Thoracic aorta (tissue), 2 donors: ENCODE data around the gene DGUOK. TPM values are rescaled to one million over a fixed set of nuclear protein-coding genes. Genes with fewer than 3 reads are reported as not detected.

Experiments used
- ATAC-seq: fragments of 150-250 bp; one replicate; pipeline ENCODE4 v1.8.0; 2017; ENCODE audit warnings: low read depth; ENCODE audit not compliant: insufficient number of reproducible peaks, low FRiP score
- DNase-seq: peaks from one replicate; pipeline ENCODE4 v3.0.0-alpha.2; 2020; ENCODE audit warnings: low spot score
- H3K27ac ChIP-seq, 2 donors: fragments of 200-600 bp; sonication (generic); 1 replicate in 1 of 2; 2 replicates in 1 of 2; pipeline ENCODE4 v1.5.1; 2016; ENCODE audit warnings: mild to moderate bottlenecking in 2 of 2, moderate library complexity in 2 of 2
- H3K27me3 ChIP-seq: fragments of 200-600 bp; sonication (generic); replicated peaks from 2 replicates; pipeline ENCODE4 v1.6.0; 2016; ENCODE audit warnings: mild to moderate bottlenecking; ENCODE audit not compliant: insufficient read depth
- H3K36me3 ChIP-seq: fragments of 200-600 bp; sonication (generic); one replicate; pipeline ENCODE4 v1.5.1; 2016
- H3K4me1 ChIP-seq, 2 donors: fragments of 200-600 bp; sonication (generic); 1 replicate in 1 of 2; 2 replicates in 1 of 2; pipeline versions ENCODE4 v1.5.1 to v1.6.0; 2016; ENCODE audit warnings: low read depth in 2 of 2, mild to moderate bottlenecking in 1 of 2; ENCODE audit not compliant: control insufficient read depth in 1 of 2
- H3K4me3 ChIP-seq: fragments of 200-600 bp; sonication (generic); 2 replicates; pipeline ENCODE4 v1.5.1; 2016; ENCODE audit warnings: mild to moderate bottlenecking
- H3K9me3 ChIP-seq: fragments of 200-600 bp; sonication (generic); 2 replicates; pipeline ENCODE4 v1.5.1; 2016
- total RNA-seq, 2 donors: library from RNA; depleted of rRNA; stranded (reverse); fragments of >200 nt; gene quantifications; one replicate each; pipeline versions ENCODE4 v1.1.0 to v1.2.3, GENCODE V29; 2016
- TF ChIP-seq, protein P1 (sequence below): fragments of 200-600 bp; sonication (generic); IDR thresholded peaks from one replicate; pipeline ENCODE4 v1.5.1; 2019; ENCODE audit warnings: antibody characterized with exemption

Gene DGUOK
- total RNA-seq, 2 donors from 2014 or later: 20.8 to 36.2 TPM

DNA sequence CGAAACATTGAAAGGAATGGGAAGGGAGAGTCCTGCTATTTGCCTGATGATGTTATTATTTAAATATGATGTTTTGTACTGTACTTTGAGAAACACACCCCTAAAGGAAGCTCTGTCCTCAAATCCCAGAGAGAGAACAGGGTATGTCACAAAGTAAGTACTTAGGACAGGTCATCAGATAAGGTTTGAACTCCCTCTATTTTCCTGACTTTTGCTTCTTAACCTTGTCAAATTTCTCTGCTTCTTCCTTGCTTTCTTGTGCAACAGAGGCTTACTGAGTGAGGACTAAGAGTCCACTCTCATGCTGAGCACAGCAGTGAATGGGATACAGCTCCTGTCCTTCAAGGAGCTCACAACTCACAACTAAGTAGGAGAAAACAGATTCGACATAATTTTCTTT, 3.7 kb downstream of the DGUOK start:
- H3K27me3 ChIP-seq: no peaks in the 10 kb centered on the region
- DNase-seq (no peak), ATAC-seq (no peak)
- TF ChIP-seq, protein P1, sequence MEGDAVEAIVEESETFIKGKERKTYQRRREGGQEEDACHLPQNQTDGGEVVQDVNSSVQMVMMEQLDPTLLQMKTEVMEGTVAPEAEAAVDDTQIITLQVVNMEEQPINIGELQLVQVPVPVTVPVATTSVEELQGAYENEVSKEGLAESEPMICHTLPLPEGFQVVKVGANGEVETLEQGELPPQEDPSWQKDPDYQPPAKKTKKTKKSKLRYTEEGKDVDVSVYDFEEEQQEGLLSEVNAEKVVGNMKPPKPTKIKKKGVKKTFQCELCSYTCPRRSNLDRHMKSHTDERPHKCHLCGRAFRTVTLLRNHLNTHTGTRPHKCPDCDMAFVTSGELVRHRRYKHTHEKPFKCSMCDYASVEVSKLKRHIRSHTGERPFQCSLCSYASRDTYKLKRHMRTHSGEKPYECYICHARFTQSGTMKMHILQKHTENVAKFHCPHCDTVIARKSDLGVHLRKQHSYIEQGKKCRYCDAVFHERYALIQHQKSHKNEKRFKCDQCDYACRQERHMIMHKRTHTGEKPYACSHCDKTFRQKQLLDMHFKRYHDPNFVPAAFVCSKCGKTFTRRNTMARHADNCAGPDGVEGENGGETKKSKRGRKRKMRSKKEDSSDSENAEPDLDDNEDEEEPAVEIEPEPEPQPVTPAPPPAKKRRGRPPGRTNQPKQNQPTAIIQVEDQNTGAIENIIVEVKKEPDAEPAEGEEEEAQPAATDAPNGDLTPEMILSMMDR: no peak
- no peak overlapping the region for H3K4me3 ChIP-seq
- H3K9me3 ChIP-seq: no peaks in the 10 kb centered on the region
- peaks cover 5% of the 10 kb centered on the region for H3K36me3 ChIP-seq
- no peak overlapping the region for H3K27ac ChIP-seq
- peaks cover 25 to 31% of the 10 kb centered on the region in 2 donors for H3K4me1 ChIP-seq

DNA sequence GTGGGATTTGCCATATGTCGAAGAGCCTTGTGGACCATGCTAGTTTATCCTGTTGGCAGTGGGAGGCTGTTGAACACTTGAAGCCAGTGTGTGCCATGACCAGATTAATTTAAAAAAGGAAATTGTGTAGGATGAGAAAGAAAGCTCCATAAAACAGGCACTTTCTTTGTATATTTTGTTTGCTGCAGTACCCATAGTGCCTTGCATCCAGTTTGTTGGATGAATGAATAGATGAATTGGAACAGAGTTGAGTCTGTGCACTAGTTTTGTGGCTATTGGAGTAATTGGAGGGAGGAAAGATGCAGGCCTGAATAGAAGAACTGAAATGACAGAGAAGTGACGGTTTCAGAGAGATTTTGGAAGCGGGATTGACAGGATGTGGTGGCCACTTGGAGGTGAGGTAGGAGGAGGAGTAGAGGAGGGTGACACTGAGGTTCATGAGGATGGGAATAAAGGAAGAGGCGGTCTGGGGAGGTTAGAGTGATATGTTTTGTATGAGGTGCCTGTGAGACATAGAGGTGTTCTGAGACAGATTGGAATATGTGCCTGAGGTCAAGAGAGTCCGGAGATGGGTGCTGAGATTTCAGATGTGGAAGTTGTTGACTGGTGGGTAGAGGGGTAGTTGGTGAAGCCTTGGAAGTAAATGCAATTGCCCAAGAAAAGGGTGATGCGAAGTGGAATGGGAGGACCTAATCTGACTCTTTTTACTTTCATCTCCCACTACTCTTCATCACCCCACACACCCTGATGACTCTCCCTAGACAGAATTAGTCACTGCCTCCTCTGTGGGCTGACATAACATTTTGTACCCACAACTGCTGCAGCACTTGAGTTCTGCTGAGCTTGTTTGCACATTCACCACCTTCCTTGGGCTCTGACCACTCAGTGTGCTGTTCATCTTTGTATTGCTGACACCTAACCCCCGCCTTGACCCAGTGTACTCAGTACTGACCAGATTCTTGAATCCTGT, 5.1 kb downstream of the DGUOK start:
- DNase-seq (no peak), ATAC-seq (no peak)

DNA sequence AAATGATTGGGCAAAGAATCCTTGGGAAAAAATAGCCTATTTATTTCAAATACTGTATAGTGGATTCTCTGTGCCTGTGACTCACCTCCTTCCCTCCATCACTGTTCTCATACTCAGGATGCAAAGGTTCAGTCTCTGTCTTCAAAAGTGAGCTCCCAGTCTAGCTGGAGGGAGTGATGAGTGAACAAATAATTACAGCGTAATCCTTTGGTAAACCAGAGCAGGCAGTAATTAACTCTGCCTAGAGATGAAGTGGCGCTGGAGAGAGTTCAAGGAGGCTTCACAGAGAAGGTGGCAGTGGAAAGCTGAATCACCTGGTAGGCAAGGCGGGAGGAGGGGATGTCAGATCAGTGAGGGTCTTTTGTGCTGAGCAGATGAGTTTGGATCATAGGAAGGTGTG, 6.5 kb downstream of the DGUOK start:
- no peak overlapping the region for H3K27ac ChIP-seq
- DNase-seq (no peak), ATAC-seq (no peak)
- no peak overlapping the region for H3K4me3 ChIP-seq
- TF ChIP-seq, protein P1: no peak
- peaks cover 5% of the 10 kb centered on the region for H3K36me3 ChIP-seq
- no peaks in the 10 kb centered on the region for H3K27me3 ChIP-seq
- peaks cover 12 to 23% of the 10 kb centered on the region in 2 donors for H3K4me1 ChIP-seq
- H3K9me3 ChIP-seq: no peaks in the 10 kb centered on the region

More for the DNA sequence above, 5.1 kb downstream of the DGUOK start:
- TF ChIP-seq, protein P1: no peak
- Histone ChIP-seq H3K27me3 (no peaks in the 10 kb centered on the region), H3K36me3 (peaks cover 5% of the 10 kb centered on the region), H3K4me3 (no peak overlapping the region), H3K9me3 (no peaks in the 10 kb centered on the region), H3K27ac (no peak overlapping the region), H3K4me1 (peaks cover 21 to 25% of the 10 kb centered on the region in 2 donors)

DNA sequence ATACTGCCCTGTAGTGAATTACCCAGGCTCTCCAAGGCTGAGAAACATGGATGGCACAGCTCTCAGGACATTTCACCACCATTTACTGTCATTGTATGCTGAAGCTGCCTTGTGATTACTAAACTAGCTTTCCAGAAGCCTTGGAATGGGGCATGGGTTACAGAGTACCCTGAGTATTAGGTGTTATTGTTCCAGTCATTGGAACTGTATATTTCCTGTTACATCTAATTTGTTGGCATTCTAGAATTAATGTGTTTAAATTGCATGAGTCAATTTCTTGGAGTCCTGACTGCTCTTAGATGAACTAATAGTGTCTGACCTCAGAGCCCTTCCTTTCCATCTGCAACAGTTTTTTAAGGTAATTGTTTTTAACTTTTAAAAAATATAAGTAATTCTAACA, 9.0 kb downstream of the DGUOK start:
- TF ChIP-seq, protein P1: no peak
- no peaks in the 10 kb centered on the region for H3K27me3 ChIP-seq
- H3K27ac ChIP-seq: no peak overlapping the region
- H3K36me3 ChIP-seq: peaks cover 5% of the 10 kb centered on the region
- ATAC-seq (no peak), DNase-seq (no peak)
- peaks cover 0 to 19% of the 10 kb centered on the region in 2 donors for H3K4me1 ChIP-seq
- H3K4me3 ChIP-seq: no peak overlapping the region
- no peaks in the 10 kb centered on the region for H3K9me3 ChIP-seq

DNA sequence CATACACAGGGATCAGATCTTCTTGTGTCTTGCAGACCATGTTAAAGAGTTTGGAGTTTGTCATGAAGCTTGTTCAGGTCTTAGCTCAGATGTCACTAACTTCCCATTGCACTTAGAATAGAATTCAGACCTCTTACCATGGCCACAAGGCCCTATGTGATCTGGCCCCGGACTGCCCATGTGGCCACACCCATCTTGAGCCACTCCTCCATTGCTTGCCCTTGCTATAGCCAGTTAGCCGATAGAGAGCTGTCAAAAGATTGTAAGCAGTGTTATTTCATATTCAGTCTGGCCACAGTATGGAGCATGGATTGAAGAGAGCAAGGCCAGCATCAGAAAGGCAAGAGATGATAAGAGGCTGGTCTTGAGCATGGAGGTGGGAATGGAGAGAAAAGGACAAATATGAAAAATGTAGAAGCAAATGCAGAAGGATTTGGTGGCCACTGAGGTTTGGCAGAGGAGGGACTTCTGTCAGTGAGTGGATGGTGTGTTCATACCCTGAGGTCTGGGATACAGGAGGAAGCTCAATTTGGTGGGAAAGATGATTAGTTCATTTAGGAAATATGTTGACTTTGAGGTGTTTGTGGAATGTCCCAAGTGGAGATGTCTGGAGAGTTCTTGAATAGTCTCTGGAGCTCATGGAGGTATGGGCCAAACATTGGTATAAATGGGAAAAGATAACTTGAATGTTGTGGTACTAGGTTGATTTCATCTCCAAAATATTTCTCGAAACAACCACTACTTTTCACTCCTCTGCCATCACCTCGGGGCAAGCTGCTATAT, 10.6 kb downstream of the DGUOK start:
- DNase-seq (no peak), ATAC-seq (no peak)
- Histone ChIP-seq H3K9me3 (no peaks in the 10 kb centered on the region), H3K4me3 (no peak overlapping the region), H3K36me3 (peaks cover 6% of the 10 kb centered on the region), H3K27ac (no peak overlapping the region), H3K27me3 (no peaks in the 10 kb centered on the region), H3K4me1 (peaks cover 0 to 19% of the 10 kb centered on the region in 2 donors)
- TF ChIP-seq, protein P1: no peak
